Measurements from ENCODE around the gene GAGE12J. TPM values are rescaled to one million over a fixed set of nuclear protein-coding genes. Genes with fewer than 3 reads are reported as not detected.
A peak's percentile ranks its signal among the peaks of the same experiment; 100 is the strongest.

The GAGE12J gene
- total RNA-seq, 1 experiment from 2014 or later = not detected

- no peak for TF ChIP-seq CTCF (conservative IDR thresholded peaks at IDR 0.05)
- peaks cover 65% of the 10 kb centered on the region for H3K9me3 ChIP-seq (ENCODE audit: control insufficient read depth, low read depth, low read length)
- H3K23me2 ChIP-seq (ENCODE audit: insufficient read length, low read depth, low read length, poor library complexity, severe bottlenecking) = no peaks in the 10 kb centered on the region
- no peak overlapping the region for H4K8ac ChIP-seq (replicated peaks; ENCODE audit: insufficient read length, low read depth, low read length)
- Mint-ChIP-seq H3K27me3 (ENCODE audit: low read depth) (no peaks in the 10 kb centered on the region), H3K27ac (peak overlapping the region in 1 of 3 experiments; percentile 0; a peak in 1 of 7 replicates), H3K4me3 (no peak overlapping the region; a peak in 1 of 5 replicates), H3K4me1 (peaks cover 16% of the 10 kb centered on the region in 2 experiments; a peak in 3 of 4 replicates), H3K9me3 (peaks cover 69 to 81% of the 10 kb centered on the region in 2 experiments), H3K36me3 (ENCODE audit: insufficient read depth in 1 of 3, low read depth in 3 of 3) (peaks cover 3 to 21% (median 10%) of the 10 kb centered on the region in 3 experiments)
- no peak overlapping the region for H2AFZ ChIP-seq (ENCODE audit: low read length)
- no peak overlapping the region for H2BK5ac ChIP-seq (ENCODE audit: insufficient read length, low read length)
- no peak overlapping the region for H2BK12ac ChIP-seq (ENCODE audit: insufficient read length, low read depth, low read length)
- peaks cover 3% of the 10 kb centered on the region; the same call in 1 of the 2 replicates for H3K79me2 ChIP-seq (ENCODE audit: insufficient read depth, low read length)
- H3K9ac ChIP-seq (ENCODE audit: extremely low read depth, insufficient read length, low read length) = no peak overlapping the region
- no peaks in the 10 kb centered on the region for H3K27me3 ChIP-seq (ENCODE audit: insufficient read depth, low read length)
- no peak overlapping the region for H3K56ac ChIP-seq (ENCODE audit: insufficient read length, low read depth, low read length)
- H4K20me1 ChIP-seq (ENCODE audit: control insufficient read depth, insufficient read depth, insufficient read length) = no peaks in the 10 kb centered on the region
- no peak overlapping the region for H2BK120ac ChIP-seq (ENCODE audit: low read depth, low read length, poor library complexity, severe bottlenecking)
- no peak overlapping the region for H2AK5ac ChIP-seq (ENCODE audit: insufficient read length, low read length)
- no peak overlapping the region for H4K91ac ChIP-seq (ENCODE audit: insufficient read length, low read depth, low read length)
- no peak for DNase-seq
- no peak overlapping the region for H3K4me2 ChIP-seq (ENCODE audit: insufficient read depth, insufficient read length, low read length)
- no peak overlapping the region for H4K5ac ChIP-seq (ENCODE audit: insufficient read length, low read depth, low read length)
- H3K4ac ChIP-seq (ENCODE audit: low read depth, low read length) = no peak overlapping the region
- no peak overlapping the region for H2BK20ac ChIP-seq (ENCODE audit: low read depth, low read length, poor library complexity, severe bottlenecking)
- WGBS (ENCODE audit: extremely low coverage, insufficient read length, low lambda C conversion rate) = no CpG with 5 or more reads among the region's 3 CpGs
- no peak overlapping the region for H3T11ph ChIP-seq (ENCODE audit: low read length)
- H3K79me1 ChIP-seq (ENCODE audit: insufficient read depth, low read depth, low read length, poor library complexity, severe bottlenecking) = no peaks in the 10 kb centered on the region
- H3K4me1 ChIP-seq (ENCODE audit: insufficient read depth, low read length) = no peaks in the 10 kb centered on the region
- no peak overlapping the region for H3K14ac ChIP-seq (ENCODE audit: insufficient read depth, low read length)
- no peak overlapping the region for H2BK15ac ChIP-seq (ENCODE audit: low read depth, low read length)
- H3K18ac ChIP-seq (ENCODE audit: insufficient read length, low read depth, low read length) = no peak overlapping the region
- H3K23ac ChIP-seq (ENCODE audit: insufficient read length, low read depth, low read length) = no peak overlapping the region
- H3K27ac ChIP-seq (ENCODE audit: insufficient read length, low read depth, low read length) = no peak overlapping the region
These were observed 43.8 kb upstream of the GAGE12J start for GRCh38 chrX:49278081-49278480.
